Keratinocyte (primary cell): ENCODE data around the gene CNOT6.

Experiments
- EZH2 ChIP-seq: IDR thresholded peaks from one replicate; pipeline ENCODE4 v1.6.1; 2012; ENCODE audit warnings: inconsistent platforms, mild to moderate bottlenecking, low read length, moderate library complexity
- TF ChIP-seq, protein P1 (sequence below), 3 experiments: IDR thresholded peaks in 1 of 3; conservative IDR thresholded peaks in 1 of 3; optimal IDR thresholded peaks in 1 of 3; 2 replicates in 2 of 3; 3 replicates in 1 of 3; pipeline versions ENCODE3 to v1.5.1; 2011; ENCODE audit warnings: low read length in 3 of 3, mild to moderate bottlenecking in 3 of 3, moderate library complexity in 2 of 3, control low read depth in 1 of 3, inconsistent platforms in 1 of 3; ENCODE audit not compliant: insufficient read depth in 2 of 3; ENCODE audit errors: extremely low read depth in 1 of 3

DNA sequence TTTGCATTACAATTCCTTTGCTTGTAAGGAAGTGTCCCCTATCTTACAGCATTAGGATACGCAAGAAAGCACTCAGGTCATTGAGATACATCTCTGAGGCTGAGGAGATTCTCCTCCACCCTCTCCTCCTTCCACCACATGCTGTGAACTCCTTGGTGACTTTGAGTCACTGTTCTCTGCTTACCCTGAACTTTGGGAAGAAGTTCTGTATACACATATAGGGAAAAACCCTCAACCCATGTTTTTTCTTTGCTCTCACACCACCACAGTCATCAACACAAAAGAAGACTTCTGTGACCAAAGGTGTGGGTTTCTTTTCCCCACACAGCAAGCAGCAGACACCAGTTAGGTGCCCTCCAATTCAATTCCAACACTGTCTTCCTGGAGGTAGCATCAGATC is 38.1 kb downstream of the CNOT6 start:
- no peak for TF ChIP-seq EZH2
- TF ChIP-seq, protein P1, sequence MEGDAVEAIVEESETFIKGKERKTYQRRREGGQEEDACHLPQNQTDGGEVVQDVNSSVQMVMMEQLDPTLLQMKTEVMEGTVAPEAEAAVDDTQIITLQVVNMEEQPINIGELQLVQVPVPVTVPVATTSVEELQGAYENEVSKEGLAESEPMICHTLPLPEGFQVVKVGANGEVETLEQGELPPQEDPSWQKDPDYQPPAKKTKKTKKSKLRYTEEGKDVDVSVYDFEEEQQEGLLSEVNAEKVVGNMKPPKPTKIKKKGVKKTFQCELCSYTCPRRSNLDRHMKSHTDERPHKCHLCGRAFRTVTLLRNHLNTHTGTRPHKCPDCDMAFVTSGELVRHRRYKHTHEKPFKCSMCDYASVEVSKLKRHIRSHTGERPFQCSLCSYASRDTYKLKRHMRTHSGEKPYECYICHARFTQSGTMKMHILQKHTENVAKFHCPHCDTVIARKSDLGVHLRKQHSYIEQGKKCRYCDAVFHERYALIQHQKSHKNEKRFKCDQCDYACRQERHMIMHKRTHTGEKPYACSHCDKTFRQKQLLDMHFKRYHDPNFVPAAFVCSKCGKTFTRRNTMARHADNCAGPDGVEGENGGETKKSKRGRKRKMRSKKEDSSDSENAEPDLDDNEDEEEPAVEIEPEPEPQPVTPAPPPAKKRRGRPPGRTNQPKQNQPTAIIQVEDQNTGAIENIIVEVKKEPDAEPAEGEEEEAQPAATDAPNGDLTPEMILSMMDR (optimal IDR thresholded peaks at IDR 0.05 in 1 of 3, IDR thresholded peaks at IDR 0.05 in 1 of 3, conservative IDR thresholded peaks at IDR 0.05 in 1 of 3; ENCODE audit: extremely low read depth in 1 of 3, insufficient read depth in 2 of 3, low read length in 3 of 3): no peak
